Measurements from ENCODE around the gene GNG2.

Gene GNG2

DNA sequence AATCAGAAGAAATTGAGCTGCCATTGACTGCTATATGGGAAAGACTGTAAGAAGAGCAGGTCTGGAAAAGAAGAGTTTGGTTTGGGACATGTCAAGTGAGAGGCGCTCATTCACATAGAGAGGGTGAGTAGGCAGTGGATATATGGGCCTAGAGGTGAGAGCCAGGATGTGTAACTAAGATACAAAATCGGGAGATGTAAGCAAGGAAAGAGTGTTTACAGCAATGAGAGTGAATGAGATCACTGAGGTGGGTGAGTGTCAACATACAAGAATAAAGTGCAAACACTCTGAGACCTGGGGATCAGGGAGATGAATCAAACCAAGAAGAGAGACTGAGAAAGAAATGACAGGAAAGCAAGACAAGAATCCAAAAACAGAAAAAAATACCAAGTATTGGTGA lies 70.9 kb downstream of the GNG2 start:
- no peak overlapping the region for H3K4me2 ChIP-seq (ENCODE audit: low read depth, low read length)
- no peak overlapping the region for H2AFZ ChIP-seq (ENCODE audit: low read length)
- H3F3A ChIP-seq (ENCODE audit: insufficient read depth, low read length) = no peaks in the 10 kb centered on the region
- no peaks in the 10 kb centered on the region for H3K4me1 ChIP-seq (ENCODE audit: low read length)
- no peak overlapping the region for H3K9ac ChIP-seq (ENCODE audit: low read length)
- H3K9me3 ChIP-seq (replicated peaks; ENCODE audit: insufficient read depth, low read length) = no peaks in the 10 kb centered on the region
- TF ChIP-seq EZH2 (optimal IDR thresholded peaks at IDR 0.05; ENCODE audit: low read depth, low read length) = no peak
- TF ChIP-seq, protein P1, sequence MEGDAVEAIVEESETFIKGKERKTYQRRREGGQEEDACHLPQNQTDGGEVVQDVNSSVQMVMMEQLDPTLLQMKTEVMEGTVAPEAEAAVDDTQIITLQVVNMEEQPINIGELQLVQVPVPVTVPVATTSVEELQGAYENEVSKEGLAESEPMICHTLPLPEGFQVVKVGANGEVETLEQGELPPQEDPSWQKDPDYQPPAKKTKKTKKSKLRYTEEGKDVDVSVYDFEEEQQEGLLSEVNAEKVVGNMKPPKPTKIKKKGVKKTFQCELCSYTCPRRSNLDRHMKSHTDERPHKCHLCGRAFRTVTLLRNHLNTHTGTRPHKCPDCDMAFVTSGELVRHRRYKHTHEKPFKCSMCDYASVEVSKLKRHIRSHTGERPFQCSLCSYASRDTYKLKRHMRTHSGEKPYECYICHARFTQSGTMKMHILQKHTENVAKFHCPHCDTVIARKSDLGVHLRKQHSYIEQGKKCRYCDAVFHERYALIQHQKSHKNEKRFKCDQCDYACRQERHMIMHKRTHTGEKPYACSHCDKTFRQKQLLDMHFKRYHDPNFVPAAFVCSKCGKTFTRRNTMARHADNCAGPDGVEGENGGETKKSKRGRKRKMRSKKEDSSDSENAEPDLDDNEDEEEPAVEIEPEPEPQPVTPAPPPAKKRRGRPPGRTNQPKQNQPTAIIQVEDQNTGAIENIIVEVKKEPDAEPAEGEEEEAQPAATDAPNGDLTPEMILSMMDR (IDR thresholded peaks at IDR 0.05; ENCODE audit: low read length) = no peak
- DNase-seq = no peak
- no peaks in the 10 kb centered on the region for H4K20me1 ChIP-seq (ENCODE audit: insufficient read depth, low read length)
- no peaks in the 10 kb centered on the region for H3K27me3 ChIP-seq (replicated peaks; ENCODE audit: insufficient read depth, low read length)
- no peaks in the 10 kb centered on the region for H3K9me2 ChIP-seq (replicated peaks; ENCODE audit: insufficient read depth, low read length)
- H3K27ac ChIP-seq (ENCODE audit: low read length) = no peak overlapping the region
- H3K79me2 ChIP-seq (ENCODE audit: low read length) = no peaks in the 10 kb centered on the region
- no peaks in the 10 kb centered on the region for H3K36me3 ChIP-seq (replicated peaks; ENCODE audit: insufficient read depth, low read length)
- no peak overlapping the region for H3K4me3 ChIP-seq (ENCODE audit: low read length)

GRCh38 chr14:51933191-51933590 lies 72.8 kb downstream of the GNG2 start:
- H3K9me2 ChIP-seq (replicated peaks; ENCODE audit: insufficient read depth, low read length) = no peaks in the 10 kb centered on the region
- H3K9ac ChIP-seq (ENCODE audit: low read length) = no peak overlapping the region
- H2AFZ ChIP-seq (ENCODE audit: low read length) = no peak overlapping the region
- no peak overlapping the region for H3K27ac ChIP-seq (ENCODE audit: low read length)
- TF ChIP-seq EZH2 (optimal IDR thresholded peaks at IDR 0.05; ENCODE audit: low read depth, low read length) (no peak), EZH2phosphoT487 (IDR thresholded peaks at IDR 0.05; ENCODE audit: low read length) (no peak)
- TF ChIP-seq, protein P1 (IDR thresholded peaks at IDR 0.05; ENCODE audit: low read length) = no peak
- H3K4me1 ChIP-seq (ENCODE audit: low read length) = no peaks in the 10 kb centered on the region
- DNase-seq = no peak
- no peak overlapping the region for H3K4me3 ChIP-seq (ENCODE audit: low read length)
- no peaks in the 10 kb centered on the region for H3K9me3 ChIP-seq (replicated peaks; ENCODE audit: insufficient read depth, low read length)
- no peak overlapping the region for H3K4me2 ChIP-seq (ENCODE audit: low read depth, low read length)
- no peaks in the 10 kb centered on the region for H3K79me2 ChIP-seq (ENCODE audit: low read length)
- no peaks in the 10 kb centered on the region for H4K20me1 ChIP-seq (ENCODE audit: insufficient read depth, low read length)
- no peaks in the 10 kb centered on the region for H3K36me3 ChIP-seq (replicated peaks; ENCODE audit: insufficient read depth, low read length)
- no peaks in the 10 kb centered on the region for H3K27me3 ChIP-seq (replicated peaks; ENCODE audit: insufficient read depth, low read length)
- no peaks in the 10 kb centered on the region for H3F3A ChIP-seq (ENCODE audit: insufficient read depth, low read length)

DNA sequence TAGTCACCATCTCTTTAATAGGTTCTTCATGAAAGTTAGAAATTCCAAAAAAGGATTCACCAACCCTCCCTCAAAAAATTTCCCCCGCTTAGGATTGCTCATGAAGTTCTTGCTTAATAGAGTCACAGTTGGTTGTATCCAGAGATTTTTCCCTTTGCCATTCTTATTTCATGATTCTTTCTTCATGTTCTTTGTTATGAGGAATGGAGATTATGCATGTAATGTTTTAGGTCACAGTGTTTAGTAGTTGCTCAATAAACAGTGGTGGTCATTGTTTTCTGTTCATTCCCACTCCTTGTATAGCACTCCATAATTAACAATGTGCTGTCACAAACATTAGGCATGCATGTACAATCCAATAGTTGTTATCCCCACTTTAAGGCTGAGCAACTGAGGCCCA lies 77.7 kb downstream of the GNG2 start:
- Histone ChIP-seq H3K4me3 (ENCODE audit: low read length) (no peak overlapping the region), H3K9ac (ENCODE audit: low read length) (no peak overlapping the region), H2AFZ (ENCODE audit: low read length) (no peak overlapping the region), H3K9me3 (replicated peaks; ENCODE audit: insufficient read depth, low read length) (no peaks in the 10 kb centered on the region), H4K20me1 (ENCODE audit: insufficient read depth, low read length) (no peaks in the 10 kb centered on the region), H3K36me3 (replicated peaks; ENCODE audit: insufficient read depth, low read length) (no peaks in the 10 kb centered on the region), H3K27ac (ENCODE audit: low read length) (no peak overlapping the region), H3K9me2 (replicated peaks; ENCODE audit: insufficient read depth, low read length) (no peaks in the 10 kb centered on the region), H3K79me2 (ENCODE audit: low read length) (no peaks in the 10 kb centered on the region), H3K27me3 (replicated peaks; ENCODE audit: insufficient read depth, low read length) (no peaks in the 10 kb centered on the region), H3F3A (ENCODE audit: insufficient read depth, low read length) (no peaks in the 10 kb centered on the region), H3K4me1 (ENCODE audit: low read length) (no peaks in the 10 kb centered on the region), H3K4me2 (ENCODE audit: low read depth, low read length) (no peak overlapping the region)
- TF ChIP-seq, protein P1 (IDR thresholded peaks at IDR 0.05; ENCODE audit: low read length) = no peak
- no peak for TF ChIP-seq EZH2phosphoT487 (IDR thresholded peaks at IDR 0.05; ENCODE audit: low read length)
- no peak for TF ChIP-seq EZH2 (optimal IDR thresholded peaks at IDR 0.05; ENCODE audit: low read depth, low read length)
- no peak for DNase-seq

All from MM.1S (cell line).